Right cardiac atrium (tissue), 5 donors: Measurements from ENCODE around the gene AKAP11. TPM values are rescaled to one million over a fixed set of nuclear protein-coding genes. Genes with fewer than 3 reads are reported as not detected.

ENCODE experiments used
- ATAC-seq, 2 donors: fragments of 200-7000 bp; cut with Tn5 transposase; one replicate each; pipeline versions ENCODE4 v1.8.0 to v1.9.1; 2020; ENCODE audit warnings: moderate library complexity in 2 of 2, mild to moderate bottlenecking in 1 of 2
- DNase-seq, 3 donors: peaks; one replicate each; pipeline ENCODE4 v3.0.0-alpha.2; 2020
- H3K27ac ChIP-seq: one replicate; pipeline ENCODE4 v1.5.1; 2013; ENCODE audit warnings: mild to moderate bottlenecking, low read length, control low read depth, moderate library complexity
- H3K27me3 ChIP-seq: one replicate; pipeline ENCODE4 v1.6.1; 2013; ENCODE audit not compliant: control insufficient read depth, insufficient read depth
- H3K4me1 ChIP-seq: one replicate; pipeline ENCODE4 v1.6.1; 2013; ENCODE audit warnings: low read length; ENCODE audit not compliant: control insufficient read depth, insufficient read depth
- H3K4me3 ChIP-seq: one replicate; pipeline ENCODE4 v1.5.1; 2013; ENCODE audit warnings: low read length, control low read depth
- H3K9me3 ChIP-seq: one replicate; pipeline ENCODE4 v1.6.1; 2013; ENCODE audit warnings: low read length; ENCODE audit not compliant: control insufficient read depth
- WGBS: extraction: QIAGEN DNeasy Blood & Tissue Kit; methylation state at CpG from one replicate; pipeline ENCODE4 v1.1.7; 2013; 5-methylcytosine and 5-hydroxymethylcytosine counted together
- intact Hi-C, 4 donors: fragments of 100-400 bp; cut with DNase I; formaldehyde crosslinking; loops; one replicate each; pipeline versions ENCODE4 v1.11.0 to v1.14.0; 2022 to 2023
- polyA plus RNA-seq: library from polyadenylated mRNA; stranded (reverse); fragments of 200-250 nt; gene quantifications from one replicate; pipeline ENCODE4 v1.2.3, GENCODE V29; 2013
- total RNA-seq, 4 donors: library from RNA; stranded (reverse); fragmentation: NEBNext Ultra II Directional; extraction: Animal tissue kit (Norgen Biotek cat#: 25700); gene quantifications; one replicate each; pipeline ENCODE4 v1.2.1, GENCODE V29; 2021
- donor health status: healthy with polysubstance abuse.
- donor health status: DM: no; HTN: yes; CAD: no.
- donor health status: DM: no; HTN: no; CAD: no.
- donor health status: DM: no; HTN: yes; CAD: no; lungs with severe emphysema.
- donor health status: DM: yes; HTN: yes; CAD: no.

AKAP11 gene
- total and polyA plus RNA-seq, 5 donors = 7.6 to 41.3 (median 36.2) TPM

GRCh38 chr13:42247883-42248282 is 24.1 kb upstream of the AKAP11 start:
- no peak for ATAC-seq
- Histone ChIP-seq H3K4me3 (no peak overlapping the region), H3K9me3 (no peaks in the 10 kb centered on the region), H3K4me1 (no peaks in the 10 kb centered on the region), H3K27me3 (no peaks in the 10 kb centered on the region), H3K27ac (no peak overlapping the region)
- 95% methylated on average over 2 of the region's 2 CpGs for WGBS
- intact Hi-C loops = no loop called here
- no peak for DNase-seq

- 43% methylated on average over 5 of the region's 5 CpGs for WGBS
- Histone ChIP-seq H3K9me3 (no peaks in the 10 kb centered on the region), H3K27ac (no peak overlapping the region), H3K27me3 (peaks cover 2% of the 10 kb centered on the region), H3K4me1 (no peaks in the 10 kb centered on the region), H3K4me3 (no peak overlapping the region)
- DNase-seq = no peak
- intact Hi-C loops = no loop called here
- ATAC-seq = peak; percentile 52 to 71
Measured at GRCh38 chr13:42255886-42256285, 16.1 kb upstream of the AKAP11 start.

GRCh38 chr13:42258747-42259146 is 13.2 kb upstream of the AKAP11 start:
- Histone ChIP-seq H3K27me3 (no peaks in the 10 kb centered on the region), H3K27ac (no peak overlapping the region), H3K4me1 (no peaks in the 10 kb centered on the region), H3K4me3 (no peak overlapping the region), H3K9me3 (no peaks in the 10 kb centered on the region)
- ATAC-seq (no peak), DNase-seq (no peak)
- 72% methylated on average over 5 of the region's 5 CpGs for WGBS
- intact Hi-C loops = no loop called here

- Histone ChIP-seq H3K4me1 (no peaks in the 10 kb centered on the region), H3K27ac (no peak overlapping the region), H3K27me3 (no peaks in the 10 kb centered on the region), H3K9me3 (no peaks in the 10 kb centered on the region), H3K4me3 (no peak overlapping the region)
- no peak for ATAC-seq
- intact Hi-C loops = no loop called here
- WGBS = 81% methylated on average over 4 of the region's 4 CpGs
- no peak for DNase-seq
Measured at GRCh38 chr13:42259515-42259914, 12.4 kb upstream of the AKAP11 start.

- intact Hi-C loops = no loop called here
Measured at GRCh38 chr13:42260903-42261654, 10.9 kb upstream of the AKAP11 start.

GRCh38 chr13:42266473-42266872 is 5.5 kb upstream of the AKAP11 start:
- 38% methylated on average over 3 of the region's 3 CpGs for WGBS
- Histone ChIP-seq H3K9me3 (no peaks in the 10 kb centered on the region), H3K27me3 (no peaks in the 10 kb centered on the region), H3K4me1 (no peaks in the 10 kb centered on the region), H3K27ac (no peak overlapping the region), H3K4me3 (no peak overlapping the region)
- DNase-seq = no peak
- intact Hi-C loops = no loop called here
- ATAC-seq = peak in 1 of 2 donors; percentile 41

More at GRCh38 chr13:42260903-42261654, 10.9 kb upstream of the AKAP11 start:
- H3K9me3 ChIP-seq = no peaks in the 10 kb centered on the region
- ATAC-seq (no peak), DNase-seq (no peak)
- WGBS = 86% methylated on average over 8 of the region's 8 CpGs
- H3K4me3 ChIP-seq = no peak overlapping the region
- H3K27me3 ChIP-seq = no peaks in the 10 kb centered on the region
- no peak overlapping the region for H3K27ac ChIP-seq
- H3K4me1 ChIP-seq = no peaks in the 10 kb centered on the region

- ATAC-seq = no peak
- intact Hi-C loops = no loop called here
Measured at GRCh38 chr13:42270160-42270856, 1.6 kb upstream of the AKAP11 start.

GRCh38 chr13:42270857-42271215 is 1.1 kb upstream of the AKAP11 start:
- ATAC-seq (no peak), DNase-seq (no peak)
- H3K27me3 ChIP-seq = no peaks in the 10 kb centered on the region
- no peaks in the 10 kb centered on the region for H3K9me3 ChIP-seq
- WGBS = 87% methylated on average over 6 of the region's 6 CpGs
- H3K27ac ChIP-seq = peak overlapping the region; percentile 81
- H3K4me1 ChIP-seq = no peaks in the 10 kb centered on the region
- intact Hi-C loops = no loop called here
- peak overlapping the region; percentile 87 for H3K4me3 ChIP-seq

More at GRCh38 chr13:42270160-42270856, 1.6 kb upstream of the AKAP11 start:
- no peak overlapping the region for H3K27ac ChIP-seq
- DNase-seq = no peak
- no peak overlapping the region for H3K4me3 ChIP-seq
- H3K9me3 ChIP-seq = no peaks in the 10 kb centered on the region
- WGBS = 98% methylated on average over 6 of the region's 6 CpGs
- H3K27me3 ChIP-seq = no peaks in the 10 kb centered on the region
- H3K4me1 ChIP-seq = no peaks in the 10 kb centered on the region

- ATAC-seq (peak; percentile 98), DNase-seq (peak; percentile 95 to 97 (median 96))
- H3K27ac ChIP-seq = peak overlapping the region; percentile 81
- H3K27me3 ChIP-seq = no peaks in the 10 kb centered on the region
- no peaks in the 10 kb centered on the region for H3K9me3 ChIP-seq
- WGBS = 2% methylated on average over 56 of the region's 57 CpGs
- H3K4me3 ChIP-seq = peak overlapping the region; percentile 87
- no peaks in the 10 kb centered on the region for H3K4me1 ChIP-seq
- intact Hi-C loops = no loop called here
Measured at GRCh38 chr13:42271337-42272114, 426 bp upstream of the AKAP11 start.

GRCh38 chr13:42272804-42273175 is 838 bp downstream of the AKAP11 start:
- intact Hi-C loops = no loop called here
- H3K4me1 ChIP-seq = no peaks in the 10 kb centered on the region
- no peak for ATAC-seq
- H3K9me3 ChIP-seq = no peaks in the 10 kb centered on the region
- H3K4me3 ChIP-seq = peak overlapping the region; percentile 87
- 6% methylated on average over 4 of the region's 4 CpGs for WGBS
- no peak for DNase-seq
- no peaks in the 10 kb centered on the region for H3K27me3 ChIP-seq
- no peak overlapping the region for H3K27ac ChIP-seq
